Fibroblast of pulmonary artery (primary cell): ENCODE data around the gene GLT8D2.
"Not testable (repeated sequence)": the region's sequence is repeated elsewhere in the genome, so short reads cannot be mapped to it uniquely, and the experiment has no call there.

Experiments
- DNase-seq: peaks from one replicate; pipeline ENCODE4 v3.0.0-alpha.2; 2010; ENCODE audit warnings: low read depth
- H3K4me3 ChIP-seq: replicated peaks from 2 replicates; pipeline ENCODE4 v1.5.1; 2011; ENCODE audit warnings: low read depth, mild to moderate bottlenecking, control low read depth, low read length, moderate library complexity
- TF ChIP-seq, protein P1 (sequence below): IDR thresholded peaks from 2 replicates; pipeline ENCODE4 v1.5.1; 2011; ENCODE audit warnings: mild to moderate bottlenecking, control low read depth, low read length, inconsistent platforms; ENCODE audit errors: missing control alignments

The GLT8D2 gene

DNA sequence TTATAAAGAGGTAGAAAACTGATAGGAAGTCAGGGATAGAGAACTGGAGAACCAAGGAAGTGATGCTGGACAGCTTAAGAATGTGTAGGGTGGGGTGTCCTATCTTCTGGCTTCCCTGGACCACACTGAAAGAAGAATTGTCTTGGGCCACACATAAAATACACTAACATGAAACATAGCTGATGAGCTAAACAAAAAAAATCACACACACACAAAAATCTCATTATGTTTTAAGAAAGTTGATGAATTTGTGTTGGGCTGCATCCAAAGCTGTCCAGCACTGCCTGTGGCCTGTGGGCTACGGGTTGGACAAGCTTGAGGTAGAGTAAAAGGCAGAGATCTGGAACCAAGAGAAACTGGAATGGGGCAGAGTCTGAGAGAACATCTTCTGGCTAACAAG, 7.4 kb downstream of the GLT8D2 start:
- H3K4me3 ChIP-seq, result no peak overlapping the region
- TF ChIP-seq, protein P1, sequence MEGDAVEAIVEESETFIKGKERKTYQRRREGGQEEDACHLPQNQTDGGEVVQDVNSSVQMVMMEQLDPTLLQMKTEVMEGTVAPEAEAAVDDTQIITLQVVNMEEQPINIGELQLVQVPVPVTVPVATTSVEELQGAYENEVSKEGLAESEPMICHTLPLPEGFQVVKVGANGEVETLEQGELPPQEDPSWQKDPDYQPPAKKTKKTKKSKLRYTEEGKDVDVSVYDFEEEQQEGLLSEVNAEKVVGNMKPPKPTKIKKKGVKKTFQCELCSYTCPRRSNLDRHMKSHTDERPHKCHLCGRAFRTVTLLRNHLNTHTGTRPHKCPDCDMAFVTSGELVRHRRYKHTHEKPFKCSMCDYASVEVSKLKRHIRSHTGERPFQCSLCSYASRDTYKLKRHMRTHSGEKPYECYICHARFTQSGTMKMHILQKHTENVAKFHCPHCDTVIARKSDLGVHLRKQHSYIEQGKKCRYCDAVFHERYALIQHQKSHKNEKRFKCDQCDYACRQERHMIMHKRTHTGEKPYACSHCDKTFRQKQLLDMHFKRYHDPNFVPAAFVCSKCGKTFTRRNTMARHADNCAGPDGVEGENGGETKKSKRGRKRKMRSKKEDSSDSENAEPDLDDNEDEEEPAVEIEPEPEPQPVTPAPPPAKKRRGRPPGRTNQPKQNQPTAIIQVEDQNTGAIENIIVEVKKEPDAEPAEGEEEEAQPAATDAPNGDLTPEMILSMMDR, result no peak
- no peak for DNase-seq

DNA sequence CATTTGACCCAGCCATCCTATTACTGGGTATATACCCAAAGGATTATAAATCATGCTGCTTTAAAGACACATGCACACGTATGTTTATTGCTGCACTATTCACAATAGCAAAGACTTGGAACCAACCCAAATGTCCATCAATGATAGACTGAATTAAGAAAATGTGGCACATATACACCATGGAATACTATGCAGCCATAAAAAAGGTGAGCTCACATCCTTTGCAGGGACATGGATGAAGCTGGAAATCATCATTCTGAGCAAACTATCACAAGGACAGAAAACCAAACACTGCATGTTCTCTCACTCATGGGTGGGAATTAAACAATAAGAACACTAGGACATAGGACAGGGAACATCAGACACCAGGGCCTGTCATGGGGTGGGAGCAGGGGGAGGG, 10.2 kb downstream of the GLT8D2 start:
- H3K4me3 ChIP-seq, DNase-seq: not testable (repeated sequence)

DNA sequence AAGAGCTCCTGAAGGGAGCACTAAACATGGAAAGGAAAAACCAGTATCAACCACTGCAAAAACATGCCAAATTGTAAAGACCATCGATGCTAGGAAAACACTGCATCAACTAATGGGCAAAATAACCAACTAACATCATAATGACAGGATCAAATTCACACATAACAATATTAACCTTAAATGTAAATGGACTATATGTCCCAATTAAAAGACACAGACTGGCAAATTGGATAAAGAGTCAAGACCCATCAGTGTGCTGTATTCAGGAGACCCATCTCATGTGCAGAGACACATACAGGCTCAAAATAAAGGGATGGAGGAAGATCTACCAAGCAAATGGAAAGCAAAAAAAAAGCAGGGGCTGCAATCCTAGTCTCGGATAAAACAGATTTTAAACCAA, 13.8 kb downstream of the GLT8D2 start:
- DNase-seq, result not testable (repeated sequence)

DNA sequence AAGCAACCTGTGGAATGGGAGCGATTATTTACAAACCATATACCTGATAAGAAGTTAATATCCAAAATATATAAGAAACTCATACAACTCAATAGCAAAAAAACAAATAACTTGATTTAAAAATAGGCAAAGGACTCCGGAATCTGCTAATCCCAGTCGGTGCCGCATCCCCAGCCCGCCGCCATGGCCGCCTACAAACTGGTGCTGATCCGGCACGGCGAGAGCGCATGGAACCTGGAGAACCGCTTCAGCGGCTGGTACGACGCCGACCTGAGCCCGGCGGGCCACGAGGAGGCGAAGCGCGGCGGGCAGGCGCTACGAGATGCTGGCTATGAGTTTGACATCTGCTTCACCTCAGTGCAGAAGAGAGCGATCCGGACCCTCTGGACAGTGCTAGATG, 19.4 kb downstream of the GLT8D2 start:
- not testable (repeated sequence) for DNase-seq, H3K4me3 ChIP-seq

More for the DNA sequence above, 13.8 kb downstream of the GLT8D2 start:
- not testable (repeated sequence) for H3K4me3 ChIP-seq

DNA sequence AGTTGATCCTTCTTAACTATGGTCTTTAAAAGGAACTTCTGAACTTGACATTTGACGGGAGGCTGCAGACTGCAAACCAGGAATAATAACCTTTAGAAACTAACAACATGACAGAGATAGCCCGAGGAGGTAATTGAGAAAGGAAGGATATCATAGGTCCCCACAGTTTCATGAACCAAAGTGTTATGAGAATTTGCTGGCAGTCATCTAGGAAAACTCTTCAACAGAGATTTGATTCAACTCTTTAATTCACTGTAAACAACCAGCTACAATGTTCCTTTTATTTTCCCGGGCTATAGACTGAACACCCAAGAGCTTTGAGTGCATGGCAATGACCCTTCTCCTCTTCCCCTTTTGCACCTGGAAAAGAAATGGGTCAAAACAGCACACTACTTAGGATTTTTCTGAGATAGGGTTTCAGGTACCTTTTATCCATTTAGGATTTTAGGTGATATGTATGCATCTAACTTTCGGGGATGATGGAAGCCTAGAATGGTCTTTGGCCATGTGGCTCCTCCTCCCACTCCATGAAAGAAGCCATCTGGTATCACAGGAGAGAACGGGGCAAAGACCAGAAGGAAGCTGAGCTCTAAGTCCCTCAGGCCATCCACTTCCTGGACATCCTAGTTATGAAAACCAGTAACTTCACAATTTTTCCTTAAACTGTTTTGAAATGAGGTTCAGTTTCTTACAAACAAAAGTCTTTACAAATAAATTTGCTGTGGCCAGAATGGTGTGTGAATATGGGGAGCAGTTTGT, 23.0 kb downstream of the GLT8D2 start:
- H3K4me3 ChIP-seq, result no peak overlapping the region
- TF ChIP-seq, protein P1, result no peak
- no peak for DNase-seq

DNA sequence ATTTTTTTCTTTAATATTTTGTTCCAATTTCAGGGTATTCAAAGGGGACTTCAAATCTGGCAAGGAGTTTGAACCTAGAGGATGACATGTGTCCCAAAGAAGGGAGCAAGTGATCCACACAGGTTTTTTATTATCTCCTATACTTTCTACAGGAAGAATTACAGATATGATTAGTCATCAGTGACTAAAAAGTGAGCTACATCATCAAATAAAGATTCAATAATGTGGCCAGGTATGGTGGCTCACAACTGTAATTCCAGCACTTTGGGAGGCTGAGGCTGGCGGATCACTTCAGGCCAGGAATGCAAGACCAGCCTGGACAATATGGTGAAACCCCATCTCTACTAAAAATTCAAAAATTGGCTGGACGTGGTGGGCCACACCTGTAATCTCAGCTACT, 24.2 kb downstream of the GLT8D2 start:
- TF ChIP-seq, protein P1, result no peak
- no peak for DNase-seq
- H3K4me3 ChIP-seq, result no peak overlapping the region

DNA sequence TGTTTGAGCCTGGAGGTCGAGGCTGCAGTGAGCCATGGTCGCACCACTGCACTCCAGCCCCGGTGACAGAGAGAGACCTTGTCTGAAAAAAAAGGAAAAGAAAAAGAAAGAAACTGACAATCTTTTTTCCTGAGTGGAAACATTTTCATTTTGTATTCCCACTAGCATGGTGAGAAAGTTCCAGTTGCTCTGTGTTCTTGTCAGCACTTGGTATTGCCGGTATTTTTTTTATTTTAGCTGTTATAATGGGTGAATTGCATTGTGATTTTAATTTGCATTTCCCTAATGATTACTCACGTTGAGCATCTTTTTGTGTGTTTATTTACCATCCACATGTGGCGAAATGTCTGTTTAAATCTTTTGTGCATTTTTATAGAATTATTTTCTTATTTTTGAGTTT, 25.6 kb downstream of the GLT8D2 start:
- no peak overlapping the region for H3K4me3 ChIP-seq
- TF ChIP-seq, protein P1, result no peak
- no peak for DNase-seq

DNA sequence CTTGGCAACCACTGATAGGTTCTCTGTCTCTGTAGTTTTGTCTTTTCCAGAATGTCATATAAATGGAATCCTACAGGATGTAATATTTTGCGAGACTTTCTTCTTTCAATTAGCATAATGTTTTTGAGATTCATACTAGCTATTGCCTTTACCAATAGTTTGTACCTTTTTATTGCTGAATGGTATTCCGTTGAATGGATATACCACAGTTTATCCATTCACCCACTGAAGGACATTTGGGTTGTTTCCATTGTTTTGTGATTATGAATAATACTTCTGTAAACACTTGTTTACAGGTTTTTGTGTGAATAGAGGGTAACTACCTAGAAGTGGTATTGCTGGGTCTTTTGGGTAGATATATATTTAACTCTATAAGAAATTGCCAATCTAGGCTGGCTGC, 26.3 kb downstream of the GLT8D2 start:
- TF ChIP-seq, protein P1, result no peak
- no peak for DNase-seq
- H3K4me3 ChIP-seq, result no peak overlapping the region
